GM19455 (cell line): Measurements from ENCODE around the gene INHBB.
A peak's percentile ranks its signal among the peaks of the same experiment; 100 is the strongest.
"Not testable (repeated sequence)": the region's sequence is repeated elsewhere in the genome, so short reads cannot be mapped to it uniquely, and the experiment has no call there.

ENCODE experiments used
- ATAC-seq: cut with Tn5 transposase; IDR thresholded peaks from one replicate; pipeline ENCODE4 v1.9.1; 2021; ENCODE audit not compliant: unreplicated experiment

The INHBB gene

GRCh38 chr2:120346026-120346666, at the start of gene INHBB:
Gene INHBB, plus strand, starts transcription at chr2:120346136. Its CDS starts 53 bp downstream, at chr2:120346189.
- no peak for ATAC-seq

DNA sequence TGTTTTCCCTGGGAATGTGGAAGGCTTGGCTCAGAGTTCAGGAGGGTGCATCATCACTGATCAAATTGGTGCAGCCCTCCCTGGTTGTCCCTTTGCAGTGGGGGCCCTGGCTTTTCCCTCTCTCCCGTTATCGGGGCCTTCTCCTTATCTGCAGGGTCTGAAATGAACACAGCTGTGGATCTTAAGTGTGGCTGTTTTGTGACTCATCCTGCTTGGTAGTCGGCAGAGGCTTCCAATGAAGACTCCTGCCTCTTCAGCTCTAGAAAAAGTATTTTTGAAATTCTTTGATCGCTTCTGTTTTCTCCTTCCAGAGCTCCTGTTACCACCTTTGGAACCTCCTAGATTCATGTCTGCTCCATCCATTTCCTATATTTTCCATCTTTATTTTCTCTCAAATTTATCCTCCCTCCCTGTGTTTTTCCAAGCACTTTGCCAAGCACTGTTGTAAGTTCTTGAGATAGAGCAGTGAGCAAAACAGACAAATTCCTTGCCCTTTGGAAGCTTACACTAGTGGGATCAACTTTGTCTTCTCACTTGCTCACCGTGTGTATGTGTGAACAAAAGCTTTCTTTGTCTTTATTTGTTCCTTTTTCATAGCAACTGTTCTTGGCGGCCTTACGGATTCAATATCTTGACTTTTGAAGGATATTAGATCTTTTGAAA, 47.6 kb upstream of the INHBB start:
- no peak for ATAC-seq

GRCh38 chr2:120299004-120299403, 46.9 kb upstream of the INHBB start:
- ATAC-seq: no peak

- ATAC-seq: no peak
Observed at GRCh38 chr2:120299561-120299960, 46.4 kb upstream of the INHBB start.

DNA sequence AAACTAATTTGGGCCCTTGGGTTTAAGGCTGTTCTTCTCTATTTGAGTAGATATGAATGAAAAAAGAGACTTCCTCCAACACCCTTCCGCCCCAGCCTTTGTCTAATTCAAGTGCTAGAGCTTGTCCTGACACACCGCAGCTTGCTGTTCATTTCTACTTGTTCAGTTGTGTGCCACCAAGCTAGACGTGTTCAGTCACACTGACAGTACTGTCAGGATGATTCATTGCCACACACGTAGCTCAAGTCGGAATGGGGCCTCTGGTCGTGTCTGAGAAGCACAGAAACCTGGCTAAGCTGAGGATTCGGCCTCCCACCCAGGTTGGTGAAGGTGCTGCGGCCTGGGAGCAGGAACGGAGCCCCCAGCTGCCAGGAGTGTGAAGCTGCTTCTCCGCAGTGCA, 45.6 kb upstream of the INHBB start:
- ATAC-seq: no peak

DNA sequence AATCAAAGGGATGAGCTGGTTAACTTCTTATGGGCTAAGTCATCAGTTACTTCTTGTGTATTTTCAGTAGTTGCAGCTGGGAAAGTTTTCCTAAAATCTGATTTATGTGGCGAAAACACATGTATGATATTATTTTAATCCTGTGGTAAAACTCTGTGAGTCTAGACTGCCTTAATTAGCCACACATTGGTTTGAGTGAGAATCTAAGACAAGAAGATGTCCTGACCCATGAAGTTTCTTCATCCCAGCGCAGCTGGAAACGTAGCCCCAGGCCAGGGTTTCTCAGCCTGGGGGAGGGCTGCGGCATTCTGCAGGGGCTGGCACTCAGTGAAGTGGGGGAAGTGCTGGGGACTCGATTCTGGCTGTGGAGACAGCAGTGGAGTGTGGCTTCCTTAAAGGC, 44.7 kb upstream of the INHBB start:
- no peak for ATAC-seq

DNA sequence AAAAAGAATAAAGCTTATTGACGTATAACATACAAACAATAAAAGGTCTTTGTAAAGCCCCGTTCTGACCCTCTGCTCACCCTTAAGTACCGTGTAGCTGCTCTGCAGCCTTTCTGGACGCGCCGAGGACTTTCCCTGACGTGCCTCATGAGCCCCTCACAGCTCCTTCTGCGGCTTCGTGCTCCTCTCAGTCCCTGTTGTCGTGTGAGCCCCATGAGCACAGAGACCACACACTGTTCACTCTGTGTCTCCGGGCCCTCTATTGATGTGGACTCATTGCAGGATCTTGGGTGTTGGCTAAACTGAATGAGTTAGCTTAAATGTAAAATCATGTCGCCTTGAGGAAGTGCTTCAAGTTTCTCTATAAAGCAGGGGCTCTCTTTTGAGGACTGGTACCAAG, 43.6 kb upstream of the INHBB start:
- no peak for ATAC-seq

DNA sequence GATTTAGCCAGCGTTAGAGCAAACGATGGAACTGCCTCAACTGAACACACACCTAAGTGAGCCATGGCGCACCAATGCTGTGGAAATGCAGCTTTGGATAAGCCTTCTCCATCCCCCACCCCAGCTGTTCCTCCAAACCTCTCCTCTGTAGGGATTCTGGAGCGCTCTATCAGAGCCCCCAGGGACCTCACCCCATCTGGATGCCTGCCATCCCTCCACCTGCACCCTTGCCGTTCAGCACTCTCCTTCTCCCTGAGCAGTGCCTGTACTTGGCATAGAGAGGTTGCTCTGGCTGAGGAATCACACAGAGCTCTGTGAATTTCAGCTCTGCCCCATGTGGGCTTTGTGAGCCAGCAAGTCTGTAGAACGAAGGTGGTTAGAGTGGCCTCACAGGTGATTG, 42.8 kb upstream of the INHBB start:
- ATAC-seq: no peak

GRCh38 chr2:120305296-120305695, 40.6 kb upstream of the INHBB start:
- ATAC-seq: no peak

DNA sequence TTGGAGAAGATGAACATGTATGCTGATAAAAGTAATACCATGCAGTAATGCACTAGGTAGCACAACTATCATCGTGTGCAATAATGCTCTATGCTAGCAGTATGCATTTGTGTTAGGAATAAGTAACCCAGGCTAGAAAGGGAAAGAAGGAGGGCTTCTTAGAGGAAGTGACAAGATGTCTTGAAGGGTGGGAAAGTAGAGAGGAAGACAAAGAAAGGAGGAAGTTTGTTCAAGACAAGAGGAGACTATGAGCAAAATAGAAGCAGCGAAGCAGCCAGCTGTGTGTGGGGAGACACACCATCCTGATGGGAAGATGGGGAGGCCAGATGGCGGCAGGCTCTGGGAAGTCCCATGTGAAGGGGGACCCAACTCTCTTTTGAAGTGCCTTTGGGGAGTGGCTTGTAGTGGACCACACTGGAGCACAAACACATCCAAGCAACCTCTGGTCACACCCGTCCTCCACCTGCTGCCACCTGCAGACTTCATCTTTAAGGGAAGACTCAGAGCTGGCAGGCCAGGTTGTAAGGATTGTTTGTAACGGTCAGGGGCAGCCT, 39.9 kb upstream of the INHBB start:
- ATAC-seq: no peak

DNA sequence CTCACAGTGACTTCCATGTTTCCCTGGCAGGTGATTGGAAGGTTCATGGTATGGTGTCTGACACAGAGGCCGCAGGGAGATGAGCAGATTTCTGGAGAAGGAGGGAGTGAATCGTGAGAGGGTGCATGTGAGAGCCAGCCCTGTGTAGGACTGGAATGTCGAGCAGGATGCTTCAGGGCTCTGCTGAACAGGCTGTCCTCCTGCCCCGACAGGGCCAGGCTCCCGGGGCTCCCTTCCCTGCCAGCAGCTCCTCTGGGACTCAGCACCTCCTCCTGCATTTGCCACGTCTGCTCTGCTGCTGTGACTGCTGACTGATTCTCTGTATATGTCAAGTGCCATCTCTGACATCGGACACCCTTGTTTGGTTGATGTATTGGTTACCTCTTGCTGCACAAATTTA, 38.5 kb upstream of the INHBB start:
- no peak for ATAC-seq

- ATAC-seq: no peak
Observed at GRCh38 chr2:120308038-120308910, 37.7 kb upstream of the INHBB start.

- peak; percentile 66 for ATAC-seq
Observed at GRCh38 chr2:120310136-120310535, 35.8 kb upstream of the INHBB start.

DNA sequence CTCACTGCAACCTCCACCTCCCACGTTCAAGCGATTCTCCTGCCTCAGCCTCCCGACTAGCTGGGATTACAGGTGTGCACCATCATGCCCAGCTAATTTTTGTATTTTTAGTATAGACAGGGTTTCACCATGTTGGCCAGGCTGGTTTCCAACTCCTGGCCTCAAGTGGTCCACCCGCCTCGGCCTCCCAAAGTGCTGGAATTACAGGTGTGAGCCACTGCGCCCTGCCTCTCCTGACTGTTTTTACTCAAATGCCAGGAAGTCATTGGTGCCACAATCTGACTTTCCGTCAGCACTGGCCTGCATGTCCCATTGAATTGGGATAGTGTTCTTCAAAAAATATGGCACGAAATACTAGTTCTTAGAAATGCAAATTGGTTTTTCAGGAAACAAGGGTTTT, 35.1 kb upstream of the INHBB start:
- ATAC-seq: not testable (repeated sequence)

- no peak for ATAC-seq
Observed at GRCh38 chr2:120312076-120312475, 33.9 kb upstream of the INHBB start.

GRCh38 chr2:120312860-120313694, 32.9 kb upstream of the INHBB start:
- ATAC-seq: no peak

DNA sequence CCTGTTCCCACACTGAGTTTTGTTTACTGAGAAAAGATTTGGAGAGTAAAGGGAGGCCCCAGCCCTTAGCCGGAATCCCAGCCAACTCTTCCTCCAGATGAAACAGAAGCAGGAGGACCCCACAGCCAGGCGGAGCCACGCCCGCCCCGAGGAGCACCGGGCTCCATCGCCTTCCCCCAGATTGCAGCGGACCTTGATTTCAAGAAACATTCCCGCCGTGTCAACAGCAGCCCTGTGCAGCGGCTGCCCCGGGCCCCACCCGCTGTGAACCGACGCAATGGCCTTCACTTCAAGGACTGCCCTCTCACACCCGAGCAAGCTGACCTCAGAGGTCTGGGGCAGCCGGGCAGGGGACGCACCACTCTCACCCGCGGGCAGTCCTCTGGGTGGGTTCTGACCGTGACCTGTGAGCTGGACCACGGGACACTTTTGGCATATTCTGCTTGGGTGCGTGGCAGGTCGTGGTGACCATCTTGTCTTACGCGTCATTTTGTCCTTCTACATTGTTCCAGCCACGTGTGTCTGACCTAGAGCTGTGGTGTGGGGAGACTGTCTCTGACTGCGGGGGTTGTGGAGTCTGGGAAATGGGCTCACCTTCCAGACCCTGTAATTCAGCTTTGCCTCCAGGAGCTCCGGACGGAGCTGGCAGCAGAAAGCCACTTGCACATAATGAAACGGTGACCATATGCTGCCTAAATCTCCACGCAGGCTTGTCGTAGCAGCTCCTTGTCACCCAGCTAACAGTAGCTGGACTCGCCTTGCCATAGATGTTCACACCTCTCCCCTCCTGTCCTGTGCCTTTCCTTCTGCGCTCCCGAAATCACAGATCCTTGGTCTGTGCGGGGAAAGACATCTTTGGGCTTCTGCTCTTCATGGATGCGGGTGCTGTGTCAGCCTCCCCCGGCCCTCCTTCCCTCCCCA, 32.0 kb upstream of the INHBB start:
- no peak for ATAC-seq

GRCh38 chr2:120314690-120315366, 31.1 kb upstream of the INHBB start:
- ATAC-seq: no peak

DNA sequence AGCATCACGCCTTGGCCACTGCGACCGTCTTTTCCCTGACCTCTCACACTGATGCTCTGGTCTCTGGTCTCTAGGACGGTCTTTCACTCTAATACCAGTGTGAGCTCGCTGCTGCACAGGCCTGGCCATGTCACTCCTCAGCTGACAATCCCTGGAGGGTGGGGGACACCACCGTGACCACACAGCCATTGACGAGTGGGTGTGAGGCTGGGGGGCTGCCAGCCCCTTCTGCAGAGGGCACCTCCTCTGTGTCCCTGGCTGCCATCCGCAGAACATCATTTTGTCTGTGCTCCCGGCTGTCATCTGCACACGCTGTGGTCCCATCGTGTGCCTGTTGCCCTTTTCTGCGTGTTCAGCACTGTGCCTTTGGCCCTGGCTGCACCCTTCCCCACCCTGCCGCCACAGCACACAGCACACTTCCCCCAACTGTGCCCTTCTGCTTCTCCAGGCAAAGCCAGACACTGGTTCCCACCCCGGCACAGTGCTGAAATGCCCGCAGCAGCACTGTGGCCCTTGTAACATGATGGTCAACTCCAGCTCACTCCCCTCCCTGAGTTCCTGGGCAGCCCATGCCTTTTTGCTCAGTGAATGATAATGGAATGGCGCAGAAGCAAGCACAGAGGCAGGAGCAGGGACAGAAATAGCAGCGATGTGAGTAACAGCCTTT, 30.4 kb upstream of the INHBB start:
- no peak for ATAC-seq
